Measurements from ENCODE around the gene BEAN1. TPM values are rescaled to one million over a fixed set of nuclear protein-coding genes. Genes with fewer than 3 reads are reported as not detected.

Gene BEAN1
- total RNA-seq, 4 donors from 2014 or later: 0.47 to 1.0 (median 0.54) TPM; not detected in 1

- ATAC-seq: no peak
- TF ChIP-seq POLR2A (IDR thresholded peaks at IDR 0.05) (no peak), POLR2AphosphoS5 (IDR thresholded peaks at IDR 0.05) (no peak), CTCF (IDR thresholded peaks at IDR 0.05) (no peak), EP300 (IDR thresholded peaks at IDR 0.05) (no peak)
- H3K9me3 ChIP-seq: no peaks in the 10 kb centered on the region
- 82 to 88% methylated on average over 6 to 9 of the region's 15 CpGs for WGBS, 2 donors (ENCODE audit: low coverage in 1 of 2)
- H3K36me3 ChIP-seq: no peaks in the 10 kb centered on the region
- H3K27me3 ChIP-seq: no peaks in the 10 kb centered on the region
- peaks cover 0 to 18% (median 14%) of the 10 kb centered on the region in 3 donors for H3K4me1 ChIP-seq
- no peak overlapping the region for H3K27ac ChIP-seq
- H3K4me3 ChIP-seq: no peak overlapping the region
Observed at GRCh38 chr16:66484453-66485213, 57.5 kb downstream of the BEAN1 start.

- WGBS, 2 donors (ENCODE audit: low coverage in 1 of 2): 83 to 100% methylated on average over 1 to 2 of the region's 6 CpGs
- no peak for TF ChIP-seq CTCF (IDR thresholded peaks at IDR 0.05)
- no peak for TF ChIP-seq EP300 (IDR thresholded peaks at IDR 0.05)
- TF ChIP-seq POLR2AphosphoS5 (IDR thresholded peaks at IDR 0.05): no peak
- no peak for TF ChIP-seq POLR2A (IDR thresholded peaks at IDR 0.05)
Observed at GRCh38 chr16:66485376-66485775, 58.3 kb downstream of the BEAN1 start.

GRCh38 chr16:66486199-66486772 is 59.2 kb downstream of the BEAN1 start:
- H3K36me3 ChIP-seq: no peaks in the 10 kb centered on the region
- peaks cover 0 to 18% (median 14%) of the 10 kb centered on the region in 3 donors for H3K4me1 ChIP-seq
- H3K27ac ChIP-seq: peak overlapping the region in 3 of 4 donors; percentile 52 to 56 (median 53)
- WGBS, 2 donors (ENCODE audit: low coverage in 1 of 2): 95 to 98% methylated on average over 4 to 9 of the region's 12 CpGs
- no peak overlapping the region for H3K4me3 ChIP-seq
- no peaks in the 10 kb centered on the region for H3K9me3 ChIP-seq
- H3K27me3 ChIP-seq: no peaks in the 10 kb centered on the region
- ATAC-seq: no peak
- TF ChIP-seq EP300 (IDR thresholded peaks at IDR 0.05) (no peak), POLR2A (IDR thresholded peaks at IDR 0.05) (no peak), POLR2AphosphoS5 (IDR thresholded peaks at IDR 0.05) (no peak)

More at GRCh38 chr16:66485376-66485775, 58.3 kb downstream of the BEAN1 start:
- H3K4me3 ChIP-seq: no peak overlapping the region
- H3K27me3 ChIP-seq: no peaks in the 10 kb centered on the region
- ATAC-seq: no peak
- peaks cover 0 to 18% (median 14%) of the 10 kb centered on the region in 3 donors for H3K4me1 ChIP-seq
- H3K27ac ChIP-seq: no peak overlapping the region
- H3K9me3 ChIP-seq: no peaks in the 10 kb centered on the region
- H3K36me3 ChIP-seq: no peaks in the 10 kb centered on the region

GRCh38 chr16:66486773-66487579 is 59.9 kb downstream of the BEAN1 start:
- Histone ChIP-seq H3K9me3 (no peaks in the 10 kb centered on the region), H3K27me3 (no peaks in the 10 kb centered on the region), H3K4me3 (no peak overlapping the region), H3K27ac (peak overlapping the region in 3 of 4 donors; percentile 52 to 56 (median 53)), H3K4me1 (peaks cover 0 to 18% (median 14%) of the 10 kb centered on the region in 3 donors), H3K36me3 (no peaks in the 10 kb centered on the region)
- ATAC-seq: peak; percentile 58
- TF ChIP-seq CTCF (IDR thresholded peaks at IDR 0.05): no peak
- no peak for TF ChIP-seq POLR2A (IDR thresholded peaks at IDR 0.05)
- no peak for TF ChIP-seq EP300 (IDR thresholded peaks at IDR 0.05)
- TF ChIP-seq POLR2AphosphoS5 (IDR thresholded peaks at IDR 0.05): no peak
- WGBS, 2 donors (ENCODE audit: low coverage in 1 of 2): 20% methylated on average over 1 of the region's 3 CpGs; no CpG with 5 or more reads in 1 of the 2 donors
